Psoas muscle (tissue), 8 donors: ENCODE data around the gene KNDC1. TPM values are rescaled to one million over a fixed set of nuclear protein-coding genes. Genes with fewer than 3 reads are reported as not detected.

Experiments
- ATAC-seq, 4 donors: fragments of 200-7000 bp; cut with Tn5 transposase; one replicate each; pipeline ENCODE4 v1.9.1; 2020; ENCODE audit warnings: moderate library complexity in 3 of 4, mild to moderate bottlenecking in 2 of 4
- DNase-seq, 2 donors: peaks; one replicate each; pipeline ENCODE4 v3.0.0-alpha.2; 2020
- H3K27ac ChIP-seq: fragments of 200-600 bp; one replicate; pipeline ENCODE4 v1.8.0; 2022
- H3K27me3 ChIP-seq, 3 donors: fragments of 200-600 bp in 1 of 3; one replicate each; pipeline versions ENCODE4 v1.6.1 to v1.8.0; 2013 to 2022; ENCODE audit warnings: low read length in 2 of 3, mild to moderate bottlenecking in 2 of 3, moderate library complexity in 1 of 3; ENCODE audit not compliant: insufficient read depth in 3 of 3
- H3K36me3 ChIP-seq, 2 donors: fragments of 200-600 bp in 1 of 2; one replicate each; pipeline versions ENCODE4 v1.6.1 to v1.8.0; 2013 to 2022; ENCODE audit warnings: low read depth in 1 of 2, mild to moderate bottlenecking in 1 of 2, moderate library complexity in 1 of 2; ENCODE audit not compliant: insufficient read depth in 1 of 2
- H3K4me1 ChIP-seq: fragments of 200-600 bp; one replicate; pipeline ENCODE4 v1.8.0; 2022
- H3K4me3 ChIP-seq: fragments of 200-600 bp; one replicate; pipeline ENCODE4 v1.8.0; 2022; ENCODE audit warnings: mild to moderate bottlenecking
- H3K9me3 ChIP-seq: fragments of 200-600 bp; one replicate; pipeline ENCODE4 v1.8.0; 2022
- WGBS, 3 donors: extraction: QIAGEN DNeasy Blood & Tissue Kit; methylation state at CpG; one replicate each; pipeline versions ENCODE4 v1.1.6 to v1.1.7; 2013; 5-methylcytosine and 5-hydroxymethylcytosine counted together
- intact Hi-C, 2 donors: fragments of 100-400 bp; cut with DNase I; formaldehyde crosslinking; loops; one replicate each; pipeline versions ENCODE4 v1.11.0 to v1.14.2; 2022
- polyA plus RNA-seq, 3 donors: library from polyadenylated mRNA; stranded (reverse); fragments of 200-250 nt; gene quantifications; one replicate each; pipeline ENCODE4 v1.2.3, GENCODE V29; 2013
- total RNA-seq, 4 donors: library from RNA; stranded (reverse); fragmentation: NEBNext Ultra II Directional in 2 of 4; extraction: Animal tissue kit (Norgen Biotek cat#: 25700) in 2 of 4; gene quantifications; one replicate each; pipeline versions ENCODE4 v1.2.1 to v1.2.4, GENCODE V29; 2021 to 2023
- TF ChIP-seq, protein P1 (sequence below): fragments of 200-600 bp; IDR thresholded peaks from one replicate; pipeline ENCODE4 v1.8.0; 2022; ENCODE audit warnings: antibody characterized with exemption
- donor health status: healthy with polysubstance abuse.
- donor health status: DM: no; HTN: no; CAD: no; lungs with moderate emphysema.
- donor health status: Bipolar disorder and iron deficiency.
- donor health status: healthy.
- donor health status: DM: yes; HTN: yes; CAD: no.
- donor health status: DM: no; HTN: no; CAD: no.
- donor health status: DM: no; HTN: no; CAD: no.
- donor health status: DM: yes; HTN: yes; CAD: no.

The KNDC1 gene
- total and polyA plus RNA-seq, 7 donors: under 0.01 to 0.10 (median 0.01) TPM; not detected in 4

GRCh38 chr10:133157662-133158436, 2.2 kb upstream of the KNDC1 start:
- TF ChIP-seq, protein P1, sequence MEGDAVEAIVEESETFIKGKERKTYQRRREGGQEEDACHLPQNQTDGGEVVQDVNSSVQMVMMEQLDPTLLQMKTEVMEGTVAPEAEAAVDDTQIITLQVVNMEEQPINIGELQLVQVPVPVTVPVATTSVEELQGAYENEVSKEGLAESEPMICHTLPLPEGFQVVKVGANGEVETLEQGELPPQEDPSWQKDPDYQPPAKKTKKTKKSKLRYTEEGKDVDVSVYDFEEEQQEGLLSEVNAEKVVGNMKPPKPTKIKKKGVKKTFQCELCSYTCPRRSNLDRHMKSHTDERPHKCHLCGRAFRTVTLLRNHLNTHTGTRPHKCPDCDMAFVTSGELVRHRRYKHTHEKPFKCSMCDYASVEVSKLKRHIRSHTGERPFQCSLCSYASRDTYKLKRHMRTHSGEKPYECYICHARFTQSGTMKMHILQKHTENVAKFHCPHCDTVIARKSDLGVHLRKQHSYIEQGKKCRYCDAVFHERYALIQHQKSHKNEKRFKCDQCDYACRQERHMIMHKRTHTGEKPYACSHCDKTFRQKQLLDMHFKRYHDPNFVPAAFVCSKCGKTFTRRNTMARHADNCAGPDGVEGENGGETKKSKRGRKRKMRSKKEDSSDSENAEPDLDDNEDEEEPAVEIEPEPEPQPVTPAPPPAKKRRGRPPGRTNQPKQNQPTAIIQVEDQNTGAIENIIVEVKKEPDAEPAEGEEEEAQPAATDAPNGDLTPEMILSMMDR: no peak
- DNase-seq: no peak
- H3K27ac ChIP-seq: no peak overlapping the region
- H3K27me3 ChIP-seq: peaks cover 0 to 49% (median 27%) of the 10 kb centered on the region in 3 donors
- H3K4me3 ChIP-seq: no peak overlapping the region
- no peaks in the 10 kb centered on the region for H3K9me3 ChIP-seq
- no peak for ATAC-seq
- H3K36me3 ChIP-seq: no peaks in the 10 kb centered on the region
- intact Hi-C loops: no loop called here
- 57 to 67% (median 59%) methylated on average over 34 of the region's 34 CpGs for WGBS, 3 donors
- H3K4me1 ChIP-seq: peaks cover 9% of the 10 kb centered on the region

GRCh38 chr10:133158437-133158755, 1.6 kb upstream of the KNDC1 start:
- H3K4me3 ChIP-seq: no peak overlapping the region
- ATAC-seq (no peak), DNase-seq (no peak)
- H3K4me1 ChIP-seq: peaks cover 9% of the 10 kb centered on the region
- peaks cover 0 to 51% (median 30%) of the 10 kb centered on the region in 3 donors for H3K27me3 ChIP-seq
- H3K27ac ChIP-seq: no peak overlapping the region
- 37 to 52% (median 41%) methylated on average over 12 of the region's 12 CpGs for WGBS, 3 donors
- intact Hi-C loops: no loop called here
- TF ChIP-seq, protein P1: no peak
- no peaks in the 10 kb centered on the region for H3K36me3 ChIP-seq
- H3K9me3 ChIP-seq: no peaks in the 10 kb centered on the region

DNA sequence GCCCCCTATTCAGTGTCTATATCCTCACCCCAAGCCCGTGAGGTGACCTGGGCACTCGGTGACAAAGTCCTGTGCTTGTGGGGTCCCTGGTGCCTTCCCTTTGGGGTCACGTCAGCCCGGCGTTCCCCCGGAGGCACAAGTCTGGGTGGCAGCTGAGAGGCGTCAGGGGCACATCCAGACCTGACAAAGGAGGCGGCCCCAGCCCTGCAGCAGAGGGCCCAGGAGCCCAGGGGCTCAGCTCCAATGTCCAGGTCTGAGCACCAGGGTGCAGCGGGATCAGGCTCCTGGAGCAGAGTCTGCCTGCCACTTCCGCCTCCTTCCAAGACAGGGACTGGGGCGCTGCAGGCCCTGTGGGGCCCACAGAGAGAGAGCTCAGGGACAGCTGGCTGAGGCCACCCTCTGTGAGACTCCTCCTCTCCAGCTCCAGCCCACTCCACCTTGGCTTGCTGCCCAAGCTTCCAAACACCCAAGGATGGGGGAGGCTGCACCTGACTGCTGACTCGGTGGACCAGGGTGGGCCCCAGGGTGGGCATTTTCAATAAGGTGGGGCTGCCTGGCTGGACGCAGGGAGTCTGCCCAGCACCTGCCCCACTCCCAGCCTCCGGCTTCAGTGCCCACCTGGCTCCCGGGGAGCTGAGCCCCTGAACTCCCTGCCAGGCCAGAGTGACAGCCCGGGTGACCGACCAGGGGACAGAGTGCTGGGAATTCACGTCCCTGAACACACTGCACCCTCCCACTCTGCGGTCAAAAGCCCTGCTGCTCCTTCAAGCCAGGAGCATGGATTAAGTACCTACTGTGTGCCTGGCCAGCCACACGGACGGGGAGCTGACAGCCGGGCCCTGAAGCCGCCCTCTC, 1.0 kb upstream of the KNDC1 start:
- Histone ChIP-seq H3K36me3 (no peaks in the 10 kb centered on the region), H3K4me3 (no peak overlapping the region), H3K4me1 (peaks cover 9% of the 10 kb centered on the region), H3K27ac (no peak overlapping the region), H3K27me3 (peaks cover 0 to 52% (median 33%) of the 10 kb centered on the region in 3 donors), H3K9me3 (no peaks in the 10 kb centered on the region)
- TF ChIP-seq, protein P1: no peak
- WGBS, 3 donors: 35 to 39% (median 38%) methylated on average over 21 to 23 of the region's 23 CpGs
- ATAC-seq (peak in 2 of 4 donors; percentile 21 to 30), DNase-seq (no peak)
- intact Hi-C loops: no loop called here

DNA sequence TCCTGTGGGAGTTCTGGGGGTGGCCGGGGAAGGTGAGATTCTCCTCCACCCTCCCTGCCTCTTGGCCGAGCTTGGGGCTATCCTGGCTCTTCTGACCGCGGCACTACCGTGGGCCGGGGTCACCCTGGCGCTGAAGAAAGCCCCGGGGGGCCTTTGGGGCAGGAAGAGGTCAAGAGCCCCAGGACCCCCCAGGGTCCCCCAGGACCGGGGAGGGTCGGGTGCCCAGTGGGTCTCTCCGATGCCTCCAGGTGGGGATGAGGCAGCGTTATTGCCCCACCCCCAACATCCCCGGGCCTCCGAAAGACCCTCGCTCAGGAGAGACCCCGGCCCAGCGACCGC, 439 bp upstream of the KNDC1 start:
- 3 to 9% (median 5%) methylated on average over 9 to 18 of the region's 18 CpGs for WGBS, 3 donors
- Histone ChIP-seq H3K9me3 (no peaks in the 10 kb centered on the region), H3K4me1 (peaks cover 9% of the 10 kb centered on the region), H3K27me3 (peaks cover 0 to 58% (median 36%) of the 10 kb centered on the region in 3 donors), H3K27ac (no peak overlapping the region), H3K4me3 (no peak overlapping the region), H3K36me3 (no peaks in the 10 kb centered on the region)
- DNase-seq (no peak), ATAC-seq (no peak)
- TF ChIP-seq, protein P1: no peak
- intact Hi-C loops: no loop called here
